GM10266 (cell line): ENCODE measurements around the gene FAM241A.

Source experiments
- DNase-seq: peaks from one replicate; pipeline ENCODE4 v3.0.0; 2012; ENCODE audit errors: extremely low spot score
- TF ChIP-seq, protein P1 (sequence below): IDR thresholded peaks from 2 replicates; pipeline ENCODE4 v1.5.1; 2012; ENCODE audit warnings: mild to moderate bottlenecking, low read depth; ENCODE audit not compliant: control insufficient read depth, insufficient read depth; ENCODE audit errors: missing control alignments

Gene FAM241A

DNA sequence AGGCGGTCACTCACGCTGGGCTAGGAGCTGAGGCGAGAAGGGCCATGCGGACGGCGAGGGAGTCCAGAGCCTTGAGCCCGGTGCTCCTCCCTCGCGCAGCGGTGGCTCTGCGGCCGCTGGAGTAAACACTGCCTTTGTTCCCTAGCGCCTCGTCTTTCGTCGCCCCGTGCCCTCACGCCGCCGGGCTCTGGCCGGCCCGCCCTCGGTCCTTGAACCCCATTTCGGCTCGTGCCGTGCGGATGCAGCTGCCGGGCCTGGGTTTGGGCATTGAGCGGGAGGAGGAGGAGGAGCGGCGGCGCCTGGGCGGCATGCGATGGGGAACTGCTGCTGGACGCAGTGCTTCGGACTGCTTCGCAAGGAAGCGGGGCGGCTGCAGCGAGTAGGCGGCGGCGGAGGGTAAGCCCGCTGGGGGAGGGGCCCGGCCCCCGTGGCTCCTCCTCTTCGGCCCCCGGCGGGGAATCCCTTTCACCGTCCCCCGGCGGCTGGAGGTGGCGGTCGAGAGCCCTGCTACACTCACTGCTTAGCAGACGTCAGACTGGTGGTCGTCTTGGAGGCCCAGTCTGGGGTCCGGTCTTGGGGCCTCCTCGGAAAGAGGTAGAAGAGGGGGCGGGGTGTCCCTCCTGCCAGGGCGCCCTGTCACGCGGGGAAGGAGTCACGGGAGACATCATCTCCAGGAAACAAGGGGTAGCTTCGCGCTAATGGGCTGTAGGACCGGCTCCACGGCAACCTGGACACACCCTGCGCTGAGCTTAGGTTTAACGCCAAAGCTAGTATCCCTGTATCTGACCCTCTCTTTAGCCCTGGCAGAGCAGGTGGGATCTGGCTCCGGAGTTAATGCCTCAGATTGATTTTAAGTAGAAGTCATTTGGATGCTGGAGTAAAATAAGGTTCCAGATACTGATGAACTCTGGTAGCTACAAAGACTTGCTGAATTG lies 86.8 kb downstream of the FAM241A start, which contains the start of gene AP1AR:
Gene AP1AR, plus strand, starts transcription at position 9 of the 935 bp plus-strand sequence. Its CDS starts 305 bp downstream, at position 314.
- DNase-seq = peak; percentile 90
- TF ChIP-seq, protein P1, sequence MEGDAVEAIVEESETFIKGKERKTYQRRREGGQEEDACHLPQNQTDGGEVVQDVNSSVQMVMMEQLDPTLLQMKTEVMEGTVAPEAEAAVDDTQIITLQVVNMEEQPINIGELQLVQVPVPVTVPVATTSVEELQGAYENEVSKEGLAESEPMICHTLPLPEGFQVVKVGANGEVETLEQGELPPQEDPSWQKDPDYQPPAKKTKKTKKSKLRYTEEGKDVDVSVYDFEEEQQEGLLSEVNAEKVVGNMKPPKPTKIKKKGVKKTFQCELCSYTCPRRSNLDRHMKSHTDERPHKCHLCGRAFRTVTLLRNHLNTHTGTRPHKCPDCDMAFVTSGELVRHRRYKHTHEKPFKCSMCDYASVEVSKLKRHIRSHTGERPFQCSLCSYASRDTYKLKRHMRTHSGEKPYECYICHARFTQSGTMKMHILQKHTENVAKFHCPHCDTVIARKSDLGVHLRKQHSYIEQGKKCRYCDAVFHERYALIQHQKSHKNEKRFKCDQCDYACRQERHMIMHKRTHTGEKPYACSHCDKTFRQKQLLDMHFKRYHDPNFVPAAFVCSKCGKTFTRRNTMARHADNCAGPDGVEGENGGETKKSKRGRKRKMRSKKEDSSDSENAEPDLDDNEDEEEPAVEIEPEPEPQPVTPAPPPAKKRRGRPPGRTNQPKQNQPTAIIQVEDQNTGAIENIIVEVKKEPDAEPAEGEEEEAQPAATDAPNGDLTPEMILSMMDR = peak; percentile 48

- peak; percentile 51 for DNase-seq
- TF ChIP-seq, protein P1 = peak; percentile 72
Observed at GRCh38 chr4:112234952-112235609, 89.8 kb downstream of the FAM241A start.

DNA sequence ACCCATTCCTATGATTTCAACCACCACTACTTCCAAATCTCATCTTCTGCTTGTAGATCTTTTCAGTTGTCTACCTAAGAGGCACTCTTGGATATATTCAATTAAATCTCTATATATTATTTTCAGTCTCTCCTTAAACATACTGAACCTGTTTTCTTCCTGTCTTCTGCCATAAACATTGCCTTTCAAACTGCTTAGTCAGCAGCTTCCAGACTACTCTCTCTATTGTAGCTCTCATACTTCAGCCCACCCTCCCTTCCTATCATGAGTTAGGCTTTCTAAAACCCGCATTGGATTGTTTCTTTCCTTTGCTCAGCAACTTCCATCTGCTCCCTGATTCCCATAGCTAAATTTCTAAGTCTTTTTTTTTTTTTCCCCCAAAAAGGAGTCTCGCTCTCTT lies 90.8 kb downstream of the FAM241A start:
- no peak for DNase-seq
- TF ChIP-seq, protein P1 = no peak

GRCh38 chr4:112238833-112239232 lies 93.6 kb downstream of the FAM241A start:
- DNase-seq = no peak

More at GRCh38 chr4:112238833-112239232, 93.6 kb downstream of the FAM241A start:
- TF ChIP-seq, protein P1 = no peak
